SK-N-SH treated with all-trans-retinoic acid at 6 μM for 48 hours (cell line): ENCODE measurements around the gene ALG10.

ENCODE experiments used
- ATAC-seq: fragments of 200-7000 bp; cut with Tn5 transposase; 3 replicates; pipeline ENCODE4 v1.9.1; 2020; ENCODE audit warnings: mild to moderate bottlenecking, moderate library complexity
- ARNTL ChIP-seq: fragments of 450-650 bp; formaldehyde crosslinking; IDR thresholded peaks from 2 replicates; pipeline ENCODE4 v1.5.0; 2020; ENCODE audit warnings: low read depth, mild to moderate bottlenecking, moderate library complexity, borderline replicate concordance
- BACH2 ChIP-seq: fragments of 250-450 bp; sonication (Bioruptor Pico); IDR thresholded peaks from 2 replicates; pipeline ENCODE4 v1.9.0; 2021; ENCODE audit warnings: mild to moderate bottlenecking, borderline replicate concordance
- CREB5 ChIP-seq: fragments of 250-450 bp; sonication (Bioruptor Pico); IDR thresholded peaks from 2 replicates; pipeline ENCODE4 v1.5.1; 2020; ENCODE audit warnings: low read depth, mild to moderate bottlenecking, moderate library complexity
- CSDC2 ChIP-seq: fragments of 250-450 bp; sonication (Bioruptor Pico); IDR thresholded peaks from 2 replicates; pipeline ENCODE4 v1.5.0; 2020; ENCODE audit warnings: mild to moderate bottlenecking, moderate library complexity
- ESRRG ChIP-seq: fragments of 250-450 bp; sonication (Bioruptor Pico); IDR thresholded peaks from 2 replicates; pipeline ENCODE4 v1.6.1; 2021; ENCODE audit warnings: mild to moderate bottlenecking
- GLIS3 ChIP-seq: fragments of 250-450 bp; sonication (Bioruptor Pico); IDR thresholded peaks from 2 replicates; pipeline ENCODE4 v1.5.0; 2020; ENCODE audit warnings: mild to moderate bottlenecking, moderate library complexity
- ISL1 ChIP-seq: fragments of 250-450 bp; sonication (Bioruptor Pico); IDR thresholded peaks from 2 replicates; pipeline ENCODE4 v2.1.2; 2022; ENCODE audit warnings: mild to moderate bottlenecking, moderate library complexity
- SNAI2 ChIP-seq: fragments of 250-450 bp; sonication (Bioruptor Pico); IDR thresholded peaks from 2 replicates; pipeline ENCODE4 v1.5.0; 2020; ENCODE audit warnings: mild to moderate bottlenecking, moderate library complexity
- TCF4 ChIP-seq: fragments of 250-450 bp; sonication (Bioruptor Pico); IDR thresholded peaks from 2 replicates; pipeline ENCODE4 v1.8.0; 2021; ENCODE audit warnings: mild to moderate bottlenecking, moderate library complexity, borderline replicate concordance
- TOX ChIP-seq: fragments of 250-450 bp; sonication (Bioruptor Pico); IDR thresholded peaks from 2 replicates; pipeline ENCODE4 v1.8.0; 2021; ENCODE audit warnings: mild to moderate bottlenecking, moderate library complexity, borderline replicate concordance
- TSHZ2 ChIP-seq: fragments of 250-450 bp; sonication (Bioruptor Pico); IDR thresholded peaks from 2 replicates; pipeline ENCODE4 v1.5.0; 2020; ENCODE audit warnings: mild to moderate bottlenecking, moderate library complexity
- ZC3H10 ChIP-seq: fragments of 250-450 bp; sonication (Bioruptor Pico); IDR thresholded peaks from 2 replicates; pipeline ENCODE4 v1.5.1; 2021; ENCODE audit warnings: mild to moderate bottlenecking, moderate library complexity
- ZFP3 ChIP-seq: fragments of 250-450 bp; sonication (Bioruptor Pico); IDR thresholded peaks from 2 replicates; pipeline ENCODE4 v1.5.0; 2020; ENCODE audit warnings: mild to moderate bottlenecking, moderate library complexity
- ZFP30 ChIP-seq: fragments of 450-650 bp; formaldehyde crosslinking; IDR thresholded peaks from 2 replicates; pipeline ENCODE4 v1.5.0; 2022; ENCODE audit warnings: mild to moderate bottlenecking, moderate library complexity
- ZNF70 ChIP-seq: fragments of 450-650 bp; formaldehyde crosslinking; IDR thresholded peaks from 2 replicates; pipeline ENCODE4 v1.5.0; 2020; ENCODE audit warnings: mild to moderate bottlenecking, moderate library complexity
- ZNF8 ChIP-seq: fragments of 450-650 bp; formaldehyde crosslinking; IDR thresholded peaks from 2 replicates; pipeline ENCODE4 v1.5.0; 2020; ENCODE audit warnings: mild to moderate bottlenecking, moderate library complexity
- TF ChIP-seq, protein P1 (sequence below): fragments of 250-450 bp; sonication (Bioruptor Pico); IDR thresholded peaks from 2 replicates; pipeline ENCODE4 v1.8.0; 2020; ENCODE audit warnings: mild to moderate bottlenecking, moderate library complexity, borderline replicate concordance
- TF ChIP-seq, protein P2 (sequence below): fragments of 250-450 bp; sonication (Bioruptor Pico); IDR thresholded peaks from 2 replicates; pipeline ENCODE4 v1.5.1; 2021; ENCODE audit warnings: mild to moderate bottlenecking, moderate library complexity

Gene ALG10

DNA sequence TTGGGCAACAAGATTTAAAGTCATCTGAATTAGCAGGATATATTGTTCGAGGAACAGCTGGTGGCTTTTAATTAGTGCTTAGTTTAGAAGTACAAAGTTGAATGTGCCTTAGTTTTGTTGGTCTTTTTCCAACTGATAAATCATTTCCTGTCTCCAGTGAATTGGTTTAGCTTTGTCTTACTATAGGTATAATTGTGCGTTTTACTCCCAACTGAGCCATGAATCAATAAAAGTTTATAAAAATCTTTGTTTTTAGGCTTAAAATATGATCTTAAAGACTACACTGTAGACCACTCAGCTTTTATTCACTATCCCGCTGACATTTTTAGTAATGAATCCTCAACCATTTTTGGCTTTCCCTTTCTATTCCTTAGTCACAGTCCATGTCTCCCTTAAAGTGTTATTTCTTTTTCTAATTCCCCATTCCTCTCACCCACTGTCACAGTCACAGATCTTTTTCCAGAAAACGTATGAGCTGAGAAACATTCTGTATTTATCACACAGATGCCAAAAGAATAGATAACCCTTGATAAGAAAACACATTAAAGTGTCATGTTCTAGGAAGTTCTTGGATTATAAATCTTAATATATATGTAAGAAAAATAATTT lies 34.0 kb upstream of the ALG10 start:
- ATAC-seq: no peak
- no peak for TF ChIP-seq SNAI2 (CRISPR knock-in tag)

- ATAC-seq: no peak
Measured at GRCh38 chr12:33988913-33989312, 33.4 kb upstream of the ALG10 start.

DNA sequence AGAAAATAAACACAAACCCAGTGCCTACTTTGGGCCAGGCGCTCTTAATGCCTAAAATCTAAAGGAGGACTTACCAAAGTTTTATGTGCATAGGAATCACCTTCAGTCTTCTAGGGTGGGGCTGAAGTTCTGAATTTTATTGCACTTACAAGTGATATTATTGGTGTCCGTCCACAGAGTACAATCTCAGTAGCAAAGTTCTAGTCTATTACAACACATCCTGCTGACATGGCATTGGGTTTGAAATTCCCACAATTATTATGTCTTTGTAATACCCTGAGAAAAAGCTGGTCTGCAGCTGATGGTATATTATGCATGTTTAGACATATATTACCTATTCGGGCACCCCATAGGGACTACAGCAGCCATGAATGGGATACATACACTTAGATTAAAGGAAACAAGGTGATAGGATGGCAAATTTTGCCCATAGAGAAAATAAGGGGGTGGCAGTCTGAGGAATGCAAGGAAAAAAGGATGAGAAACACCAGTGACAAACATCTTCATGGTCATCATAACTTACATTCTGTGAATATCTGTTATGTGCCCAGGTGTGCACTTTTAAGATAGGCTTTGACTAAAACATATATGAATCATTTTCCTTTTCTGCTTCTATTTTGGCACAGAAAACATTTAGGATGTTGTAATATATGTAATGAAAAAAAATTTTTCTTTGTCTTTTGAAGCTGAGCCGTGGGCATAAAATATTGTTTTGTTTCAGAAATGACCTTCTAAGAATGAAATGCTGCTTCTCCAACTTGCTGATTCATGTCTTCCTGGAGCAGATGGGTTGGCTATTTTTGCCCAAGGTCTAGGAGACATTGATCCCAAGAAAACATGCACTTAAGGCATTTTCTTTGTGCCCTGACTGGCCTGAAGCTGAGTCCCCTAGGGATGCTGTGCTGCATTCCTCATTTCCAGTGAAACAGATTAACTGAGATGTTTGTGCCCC lies 27.2 kb upstream of the ALG10 start:
- ATAC-seq: no peak
- TF ChIP-seq ZC3H10 (CRISPR knock-in tag) (no peak), ZFP30 (CRISPR knock-in tag) (no peak), ZFP3 (CRISPR knock-in tag) (no peak), CSDC2 (no peak), ISL1 (CRISPR knock-in tag) (no peak), ARNTL (no peak), GLIS3 (CRISPR knock-in tag) (no peak), ESRRG (CRISPR knock-in tag) (no peak), TCF4 (no peak), ZNF8 (CRISPR knock-in tag) (no peak), ZNF70 (CRISPR knock-in tag) (no peak), CREB5 (no peak)
- TF ChIP-seq, protein P1, sequence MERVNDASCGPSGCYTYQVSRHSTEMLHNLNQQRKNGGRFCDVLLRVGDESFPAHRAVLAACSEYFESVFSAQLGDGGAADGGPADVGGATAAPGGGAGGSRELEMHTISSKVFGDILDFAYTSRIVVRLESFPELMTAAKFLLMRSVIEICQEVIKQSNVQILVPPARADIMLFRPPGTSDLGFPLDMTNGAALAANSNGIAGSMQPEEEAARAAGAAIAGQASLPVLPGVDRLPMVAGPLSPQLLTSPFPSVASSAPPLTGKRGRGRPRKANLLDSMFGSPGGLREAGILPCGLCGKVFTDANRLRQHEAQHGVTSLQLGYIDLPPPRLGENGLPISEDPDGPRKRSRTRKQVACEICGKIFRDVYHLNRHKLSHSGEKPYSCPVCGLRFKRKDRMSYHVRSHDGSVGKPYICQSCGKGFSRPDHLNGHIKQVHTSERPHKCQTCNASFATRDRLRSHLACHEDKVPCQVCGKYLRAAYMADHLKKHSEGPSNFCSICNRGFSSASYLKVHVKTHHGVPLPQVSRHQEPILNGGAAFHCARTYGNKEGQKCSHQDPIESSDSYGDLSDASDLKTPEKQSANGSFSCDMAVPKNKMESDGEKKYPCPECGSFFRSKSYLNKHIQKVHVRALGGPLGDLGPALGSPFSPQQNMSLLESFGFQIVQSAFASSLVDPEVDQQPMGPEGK (CRISPR knock-in tag): no peak
- TF ChIP-seq, protein P2, sequence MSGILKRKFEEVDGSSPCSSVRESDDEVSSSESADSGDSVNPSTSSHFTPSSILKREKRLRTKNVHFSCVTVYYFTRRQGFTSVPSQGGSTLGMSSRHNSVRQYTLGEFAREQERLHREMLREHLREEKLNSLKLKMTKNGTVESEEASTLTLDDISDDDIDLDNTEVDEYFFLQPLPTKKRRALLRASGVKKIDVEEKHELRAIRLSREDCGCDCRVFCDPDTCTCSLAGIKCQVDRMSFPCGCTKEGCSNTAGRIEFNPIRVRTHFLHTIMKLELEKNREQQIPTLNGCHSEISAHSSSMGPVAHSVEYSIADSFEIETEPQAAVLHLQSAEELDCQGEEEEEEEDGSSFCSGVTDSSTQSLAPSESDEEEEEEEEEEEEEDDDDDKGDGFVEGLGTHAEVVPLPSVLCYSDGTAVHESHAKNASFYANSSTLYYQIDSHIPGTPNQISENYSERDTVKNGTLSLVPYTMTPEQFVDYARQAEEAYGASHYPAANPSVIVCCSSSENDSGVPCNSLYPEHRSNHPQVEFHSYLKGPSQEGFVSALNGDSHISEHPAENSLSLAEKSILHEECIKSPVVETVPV (CRISPR knock-in tag): no peak

More at GRCh38 chr12:33988913-33989312, 33.4 kb upstream of the ALG10 start:
- TF ChIP-seq TSHZ2 (CRISPR knock-in tag) (no peak), TOX (CRISPR knock-in tag) (no peak), TCF4 (no peak), ZFP30 (CRISPR knock-in tag) (no peak), BACH2 (CRISPR knock-in tag) (no peak), ESRRG (CRISPR knock-in tag) (no peak), CREB5 (no peak), CSDC2 (no peak)
- TF ChIP-seq, protein P1 (CRISPR knock-in tag): no peak
- TF ChIP-seq, all 23 proteins: peak for 0
